Kidney (tissue), 14 donors: ENCODE results near the gene A1BG. TPM values are rescaled to one million over a fixed set of nuclear protein-coding genes. Genes with fewer than 3 reads are reported as not detected.

Source experiments
- DNase-seq, 5 donors: peaks; one replicate each; pipeline ENCODE4 v3.0.0-alpha.2; 2013 to 2020
- FAIRE-seq: peaks from 2 replicates; lab custom pipeline; 2012; peaks lifted over from hg19 to GRCh38; lab: Jason Lieb, UNC
- H3K27ac ChIP-seq, 2 donors: one replicate each; pipeline ENCODE4 v1.7.0; 2013; ENCODE audit warnings: low read depth in 2 of 2, low read length in 2 of 2, inconsistent platforms in 1 of 2
- H3K27me3 ChIP-seq: one replicate; pipeline ENCODE4 v1.7.1; 2013; ENCODE audit warnings: low read length, inconsistent platforms; ENCODE audit not compliant: control insufficient read depth, insufficient read depth
- H3K36me3 ChIP-seq, 3 donors: one replicate each; pipeline versions ENCODE4 v1.7.0 to v1.7.1; 2013; ENCODE audit warnings: low read length in 3 of 3, control low read depth in 1 of 3, inconsistent platforms in 1 of 3; ENCODE audit not compliant: insufficient read depth in 3 of 3, control insufficient read depth in 2 of 3
- H3K4me1 ChIP-seq, 3 donors: one replicate each; pipeline versions ENCODE4 v1.7.0 to v1.7.1; 2013; ENCODE audit warnings: low read length in 3 of 3, inconsistent platforms in 1 of 3, low read depth in 1 of 3; ENCODE audit not compliant: control insufficient read depth in 2 of 3, insufficient read depth in 2 of 3
- H3K4me3 ChIP-seq, 3 donors: one replicate each; pipeline versions ENCODE4 v1.7.0 to v1.8.1; 2013; ENCODE audit warnings: low read length in 3 of 3, control low read depth in 1 of 3, inconsistent platforms in 1 of 3
- H3K9ac ChIP-seq, 3 donors: one replicate each; pipeline versions ENCODE4 v1.7.0 to v1.7.1; 2013; ENCODE audit warnings: low read length in 3 of 3, control low read depth in 1 of 3, inconsistent platforms in 1 of 3
- H3K9me3 ChIP-seq, 3 donors: one replicate each; pipeline versions ENCODE4 v1.7.0 to v1.7.1; 2013; ENCODE audit warnings: low read length in 3 of 3, control low read depth in 1 of 3, inconsistent platforms in 1 of 3; ENCODE audit not compliant: control insufficient read depth in 2 of 3, insufficient read depth in 1 of 3
- intact Hi-C: fragments of 100-400 bp; cut with DNase I; formaldehyde crosslinking; loops from one replicate; pipeline ENCODE4 v1.11.1; 2022
- polyA plus RNA-seq: library from polyadenylated mRNA; stranded (reverse); fragments of 350-450 nt; fragmentation: Illumina TruSeq; extraction: RNeasy Lipid Tissue Mini Kit (QIAGEN cat#74804); gene quantifications from one replicate; pipeline ENCODE4 v1.2.3, GENCODE V29; 2014; ENCODE audit warnings: low read depth, low replicate concordance; ENCODE audit not compliant: insufficient read depth
- total RNA-seq: library from RNA; stranded (reverse); fragmentation: NEBNext Ultra II Directional; extraction: Animal tissue kit (Norgen Biotek cat#: 25700); gene quantifications from one replicate; pipeline ENCODE4 v1.2.1, GENCODE V29; 2021
- TF ChIP-seq, protein P1 (sequence below): IDR thresholded peaks from 3 replicates; pipeline ENCODE4 v1.5.1; 2012; ENCODE audit warnings: mild to moderate bottlenecking, moderate library complexity, borderline replicate concordance; ENCODE audit not compliant: insufficient read depth; ENCODE audit errors: extremely low read depth
- donor health status: control.
- donor health status: control.
- donor health status: control.
- donor health status: control.
- donor health status: control.
- donor health status: DM: yes; HTN: yes; CAD: no.
- donor health status: Normal renal cell carcinoma (clear cell type).

The A1BG gene
- total and polyA plus RNA-seq, 2 donors from 2014 or later, result 10.9 to 19.0 TPM

- H3K9ac ChIP-seq, result peak overlapping the region; percentile 70 to 88 (median 87)
- H3K4me3 ChIP-seq, result peak overlapping the region; percentile 80 to 97 (median 94)
- intact Hi-C loops, result no loop called here
- FAIRE-seq, result no peak
- peaks cover 0 to 10% (median 0%) of the 10 kb centered on the region in 3 donors for H3K4me1 ChIP-seq
- no peaks in the 10 kb centered on the region for H3K27me3 ChIP-seq
- no peaks in the 10 kb centered on the region for H3K9me3 ChIP-seq
- peak overlapping the region in 1 of 2 donors; percentile 88 for H3K27ac ChIP-seq
- TF ChIP-seq, protein P1, sequence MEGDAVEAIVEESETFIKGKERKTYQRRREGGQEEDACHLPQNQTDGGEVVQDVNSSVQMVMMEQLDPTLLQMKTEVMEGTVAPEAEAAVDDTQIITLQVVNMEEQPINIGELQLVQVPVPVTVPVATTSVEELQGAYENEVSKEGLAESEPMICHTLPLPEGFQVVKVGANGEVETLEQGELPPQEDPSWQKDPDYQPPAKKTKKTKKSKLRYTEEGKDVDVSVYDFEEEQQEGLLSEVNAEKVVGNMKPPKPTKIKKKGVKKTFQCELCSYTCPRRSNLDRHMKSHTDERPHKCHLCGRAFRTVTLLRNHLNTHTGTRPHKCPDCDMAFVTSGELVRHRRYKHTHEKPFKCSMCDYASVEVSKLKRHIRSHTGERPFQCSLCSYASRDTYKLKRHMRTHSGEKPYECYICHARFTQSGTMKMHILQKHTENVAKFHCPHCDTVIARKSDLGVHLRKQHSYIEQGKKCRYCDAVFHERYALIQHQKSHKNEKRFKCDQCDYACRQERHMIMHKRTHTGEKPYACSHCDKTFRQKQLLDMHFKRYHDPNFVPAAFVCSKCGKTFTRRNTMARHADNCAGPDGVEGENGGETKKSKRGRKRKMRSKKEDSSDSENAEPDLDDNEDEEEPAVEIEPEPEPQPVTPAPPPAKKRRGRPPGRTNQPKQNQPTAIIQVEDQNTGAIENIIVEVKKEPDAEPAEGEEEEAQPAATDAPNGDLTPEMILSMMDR, result no peak
- H3K36me3 ChIP-seq, result peaks cover 2 to 8% (median 3%) of the 10 kb centered on the region in 3 donors
- DNase-seq, result peak in 1 of 5 donors; percentile 14
Observed at GRCh38 chr19:58305932-58306323, 47.4 kb downstream of the A1BG start.

GRCh38 chr19:58305065-58305931 lies 48.0 kb downstream of the A1BG start, which contains the start of gene ERVK3-1:
Gene ERVK3-1, plus strand, starts transcription at chr19:58305377. Its CDS starts 6,792 bp downstream, at chr19:58312169.
- peak; percentile 83 for FAIRE-seq
- peaks cover 6 to 11% (median 7%) of the 10 kb centered on the region in 3 donors for H3K36me3 ChIP-seq

GRCh38 chr19:58304748-58305064 lies 48.6 kb downstream of the A1BG start:
- H3K9ac ChIP-seq, result peak overlapping the region; percentile 44 to 88 (median 70)
- peak overlapping the region; percentile 48 to 97 for H3K27ac ChIP-seq

More at GRCh38 chr19:58305065-58305931, 48.0 kb downstream of the A1BG start, which contains the start of gene ERVK3-1:
- Histone ChIP-seq H3K9me3 (no peaks in the 10 kb centered on the region), H3K27me3 (no peaks in the 10 kb centered on the region), H3K27ac (peak within 1 kb of the TSS; percentile 88 to 97), H3K4me1 (peaks cover 0 to 10% (median 0%) of the 10 kb centered on the region in 3 donors), H3K4me3 (peak within 1 kb of the TSS; percentile 80 to 97 (median 94)), H3K9ac (peak within 1 kb of the TSS; percentile 70 to 88 (median 87))
- peak; percentile 96 to 99 (median 98) for DNase-seq
- TF ChIP-seq, protein P1, result peak; percentile 17
- intact Hi-C loops, result no loop called here

More at GRCh38 chr19:58304748-58305064, 48.6 kb downstream of the A1BG start:
- peak overlapping the region; percentile 80 to 97 (median 94) for H3K4me3 ChIP-seq
- H3K9me3 ChIP-seq, result no peaks in the 10 kb centered on the region
- TF ChIP-seq, protein P1, result no peak
- intact Hi-C loops, result no loop called here
- H3K4me1 ChIP-seq, result peaks cover 0 to 10% (median 0%) of the 10 kb centered on the region in 3 donors
- H3K27me3 ChIP-seq, result no peaks in the 10 kb centered on the region
- H3K36me3 ChIP-seq, result peaks cover 6 to 11% (median 7%) of the 10 kb centered on the region in 3 donors
- no peak for DNase-seq
- no peak for FAIRE-seq
